ENCODE measurements around the gene RPP25.

DNA sequence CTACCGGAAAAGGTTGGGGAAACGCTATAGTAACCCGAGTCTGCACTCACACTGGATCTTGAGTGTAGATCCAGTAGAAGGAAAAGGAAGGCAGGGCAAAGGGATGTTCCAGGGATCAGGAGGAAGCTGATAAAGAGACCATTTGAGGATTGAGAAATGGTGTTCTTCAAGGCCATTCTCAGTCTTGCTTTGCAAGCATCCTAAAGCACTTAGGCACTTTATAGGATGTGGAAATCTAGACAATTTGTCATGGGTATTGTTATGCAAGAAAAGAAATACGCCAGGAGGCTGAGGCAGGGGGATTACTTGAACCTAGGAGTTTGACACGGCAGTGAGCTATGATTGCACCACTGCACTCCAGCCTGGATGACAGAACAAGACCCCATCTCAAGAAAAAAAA lies 25.6 kb upstream of the RPP25 start:
- TF ChIP-seq EZH2 (IDR thresholded peaks at IDR 0.05; ENCODE audit: borderline replicate concordance, low read length): no peak
- TF ChIP-seq, protein P1, sequence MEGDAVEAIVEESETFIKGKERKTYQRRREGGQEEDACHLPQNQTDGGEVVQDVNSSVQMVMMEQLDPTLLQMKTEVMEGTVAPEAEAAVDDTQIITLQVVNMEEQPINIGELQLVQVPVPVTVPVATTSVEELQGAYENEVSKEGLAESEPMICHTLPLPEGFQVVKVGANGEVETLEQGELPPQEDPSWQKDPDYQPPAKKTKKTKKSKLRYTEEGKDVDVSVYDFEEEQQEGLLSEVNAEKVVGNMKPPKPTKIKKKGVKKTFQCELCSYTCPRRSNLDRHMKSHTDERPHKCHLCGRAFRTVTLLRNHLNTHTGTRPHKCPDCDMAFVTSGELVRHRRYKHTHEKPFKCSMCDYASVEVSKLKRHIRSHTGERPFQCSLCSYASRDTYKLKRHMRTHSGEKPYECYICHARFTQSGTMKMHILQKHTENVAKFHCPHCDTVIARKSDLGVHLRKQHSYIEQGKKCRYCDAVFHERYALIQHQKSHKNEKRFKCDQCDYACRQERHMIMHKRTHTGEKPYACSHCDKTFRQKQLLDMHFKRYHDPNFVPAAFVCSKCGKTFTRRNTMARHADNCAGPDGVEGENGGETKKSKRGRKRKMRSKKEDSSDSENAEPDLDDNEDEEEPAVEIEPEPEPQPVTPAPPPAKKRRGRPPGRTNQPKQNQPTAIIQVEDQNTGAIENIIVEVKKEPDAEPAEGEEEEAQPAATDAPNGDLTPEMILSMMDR (IDR thresholded peaks at IDR 0.05; ENCODE audit: low read length): no peak

All from OCI-LY1 (cell line).